Measurements from ENCODE around the gene NXN.
"Not testable (repeated sequence)": the region's sequence is repeated elsewhere in the genome, so short reads cannot be mapped to it uniquely, and the experiment has no call there.

NXN gene

GRCh38 chr17:881778-882177, 97.8 kb downstream of the NXN start:
- DNase-seq, result peak; percentile 20 to 28

- no peak for DNase-seq
Observed at GRCh38 chr17:880443-881269, 98.9 kb downstream of the NXN start.

- peak; percentile 66 to 86 for DNase-seq
Observed at GRCh38 chr17:879546-880442, 99.8 kb downstream of the NXN start.

GRCh38 chr17:877630-878029, 101.9 kb downstream of the NXN start:
- DNase-seq, result no peak

GRCh38 chr17:876272-876671, 103.3 kb downstream of the NXN start:
- no peak for DNase-seq

- DNase-seq, result not testable (repeated sequence)
Observed at GRCh38 chr17:874590-874989, 105.0 kb downstream of the NXN start.

- no peak for DNase-seq
Observed at GRCh38 chr17:872855-873254, 106.7 kb downstream of the NXN start.

GRCh38 chr17:871751-872519, 107.6 kb downstream of the NXN start:
- no peak for DNase-seq

GRCh38 chr17:869567-870525, 109.7 kb downstream of the NXN start:
- no peak for DNase-seq

GRCh38 chr17:869086-869485, 110.5 kb downstream of the NXN start:
- DNase-seq, result no peak

- no peak for DNase-seq
Observed at GRCh38 chr17:867896-868489, 111.6 kb downstream of the NXN start.

- DNase-seq, result not testable (repeated sequence)
Observed at GRCh38 chr17:867238-867637, 112.3 kb downstream of the NXN start.

- DNase-seq, result no peak
Observed at GRCh38 chr17:866568-867103, 112.9 kb downstream of the NXN start.

- DNase-seq, result no peak
Observed at GRCh38 chr17:864315-864714, 115.3 kb downstream of the NXN start.

- no peak for DNase-seq
Observed at GRCh38 chr17:863880-864279, 115.7 kb downstream of the NXN start.

- no peak for DNase-seq
Observed at GRCh38 chr17:862582-862981, 117.0 kb downstream of the NXN start.

GRCh38 chr17:861364-861763, 118.2 kb downstream of the NXN start:
- DNase-seq, result no peak

GRCh38 chr17:860805-861204, 118.8 kb downstream of the NXN start:
- no peak for DNase-seq

- DNase-seq, result no peak
Observed at GRCh38 chr17:859824-860195, 119.8 kb downstream of the NXN start.

- DNase-seq, result no peak
Observed at GRCh38 chr17:859061-859823, 120.3 kb downstream of the NXN start.

GRCh38 chr17:856149-856548, 123.4 kb downstream of the NXN start:
- no peak for DNase-seq

Measured in NCI-H187 (cell line).